CD4-positive, alpha-beta T cell treated with Interferon alpha-2 for 1 hour (primary cell): ENCODE results near the gene GPR161.

Source experiments
- DNase-seq, 2 donors: peaks; one replicate each; pipeline ENCODE4 v3.0.0-alpha.2; 2020 to 2022

The GPR161 gene

DNA sequence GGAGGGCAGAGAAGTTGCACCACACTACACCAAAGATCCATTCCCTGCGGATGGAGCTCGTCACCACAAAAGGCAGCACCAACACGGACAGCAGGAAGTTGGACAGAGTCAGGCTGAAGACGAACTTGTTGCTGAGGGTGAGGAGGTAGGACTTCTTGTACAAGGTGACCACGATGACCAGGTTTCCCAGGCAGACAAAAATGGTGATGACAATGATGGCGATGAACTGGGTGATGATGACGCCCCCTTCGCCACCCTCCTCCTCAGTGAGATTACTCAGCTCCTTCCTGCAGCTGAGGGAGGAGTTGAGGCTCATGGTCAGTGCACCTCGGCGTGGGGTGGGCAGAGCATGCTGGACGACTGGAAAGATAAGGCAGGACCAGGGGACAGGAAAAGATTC is 32.2 kb downstream of the GPR161 start:
- DNase-seq: no peak

DNA sequence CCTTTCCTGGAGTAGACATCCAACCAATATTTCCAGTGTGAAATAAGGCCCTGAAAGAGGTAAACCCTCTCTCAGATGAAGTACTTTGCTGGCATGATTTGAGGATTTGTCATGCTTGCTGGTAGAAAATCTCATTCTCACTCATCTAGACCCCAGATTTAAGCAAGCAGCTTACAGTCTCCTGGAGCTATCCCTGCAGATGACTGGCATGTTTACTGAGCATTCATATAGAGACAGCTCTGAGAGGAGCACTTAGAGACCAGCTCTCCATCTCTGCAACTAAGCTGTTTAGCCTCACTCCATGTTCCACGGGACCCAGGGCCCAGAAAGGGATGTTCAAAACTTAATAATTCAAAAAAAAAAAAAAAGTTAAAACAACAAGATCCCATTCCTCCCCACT is 34.2 kb downstream of the GPR161 start:
- DNase-seq: no peak

GRCh38 chr1:168101336-168101735 is 35.4 kb downstream of the GPR161 start:
- no peak for DNase-seq

DNA sequence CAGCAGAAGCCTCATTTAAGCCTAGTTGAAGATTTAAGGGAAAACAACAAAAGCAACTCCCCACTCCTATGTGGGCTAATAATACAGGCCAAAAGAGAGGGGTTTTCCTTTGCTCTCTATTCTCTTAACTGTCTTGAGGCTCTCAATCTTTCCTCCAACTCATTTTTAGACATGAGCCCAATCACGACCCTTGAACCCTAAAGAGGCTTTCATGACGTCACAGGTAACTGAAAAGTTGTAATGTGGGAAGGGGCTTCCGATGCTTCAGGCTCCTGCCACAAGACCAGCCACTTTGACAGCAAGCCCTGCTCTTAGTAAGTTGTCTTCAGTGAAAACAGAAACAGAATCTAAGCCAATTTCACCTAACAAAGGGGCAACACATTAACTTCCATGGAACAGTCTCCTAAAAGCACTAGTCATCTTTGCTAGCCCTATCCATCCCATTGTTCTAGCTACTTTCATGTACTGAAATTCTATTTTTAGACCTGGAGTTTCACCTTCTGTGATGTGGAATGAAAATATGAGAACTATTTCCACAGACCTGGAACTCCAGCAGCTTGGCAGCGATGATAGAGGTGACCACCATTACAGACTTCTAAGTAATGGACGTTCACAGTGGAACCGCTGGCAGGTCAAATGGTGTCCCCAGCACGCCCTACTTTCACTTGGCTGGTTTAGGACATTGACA is 36.3 kb downstream of the GPR161 start:
- no peak for DNase-seq

DNA sequence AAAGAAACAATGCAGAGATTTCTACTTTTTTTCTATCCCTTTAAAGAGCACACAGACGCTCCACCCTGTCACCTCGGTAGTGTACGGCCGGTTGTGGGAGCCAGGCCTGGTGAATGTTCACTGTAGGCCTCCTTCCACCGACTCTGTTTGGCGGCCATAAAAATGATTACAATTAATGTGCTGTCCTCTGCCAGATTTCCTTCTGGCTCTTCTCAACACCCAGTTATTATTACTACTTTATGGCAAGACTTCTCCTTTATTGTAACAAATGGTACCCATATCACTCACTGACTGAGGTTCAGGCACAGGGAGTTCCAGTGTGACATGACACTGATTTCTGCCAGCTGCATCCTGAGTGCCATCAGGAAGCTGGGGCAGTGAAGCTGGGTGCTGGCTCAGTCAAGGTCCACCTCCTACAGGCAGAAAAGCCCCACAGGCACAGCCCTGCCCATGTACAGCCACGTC is 37.4 kb downstream of the GPR161 start:
- no peak for DNase-seq

DNA sequence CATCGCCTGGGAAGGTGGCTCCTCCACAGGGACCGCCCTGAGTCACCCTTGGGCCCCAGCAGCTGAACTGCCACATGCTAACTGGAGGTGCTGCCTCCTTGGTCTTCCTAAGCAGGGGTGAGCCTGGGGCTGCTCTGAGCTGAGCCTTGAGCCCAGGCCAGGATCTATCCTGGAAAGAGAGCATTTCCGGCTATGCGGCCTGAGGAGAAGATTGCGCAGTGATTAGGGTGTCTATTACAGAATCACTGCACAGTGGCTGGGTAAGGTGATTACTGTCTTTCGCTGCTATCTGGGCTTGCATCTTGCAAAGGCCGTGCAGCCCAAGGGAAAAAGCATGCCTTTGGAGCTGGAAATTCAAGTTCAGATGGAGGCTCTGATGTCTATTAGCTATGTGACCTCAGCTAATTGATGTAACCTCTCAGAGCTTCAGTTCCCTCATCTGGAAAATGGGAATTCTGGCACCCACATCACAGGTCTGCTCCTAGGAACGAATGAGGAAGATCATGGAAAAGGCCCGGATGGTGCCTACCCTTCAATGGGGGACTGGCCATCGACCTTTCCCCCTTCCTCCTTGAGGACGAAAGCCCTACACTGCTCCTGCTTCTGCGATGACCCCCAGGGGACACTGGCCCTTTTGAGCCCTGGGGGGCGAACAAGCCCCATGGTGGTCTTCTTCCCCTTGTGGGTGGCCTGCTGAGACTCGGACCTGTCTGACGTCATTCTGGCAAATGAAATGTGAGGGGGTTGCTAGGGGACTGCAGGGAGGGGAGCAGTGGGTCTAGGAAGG is 38.0 kb downstream of the GPR161 start:
- no peak for DNase-seq

DNA sequence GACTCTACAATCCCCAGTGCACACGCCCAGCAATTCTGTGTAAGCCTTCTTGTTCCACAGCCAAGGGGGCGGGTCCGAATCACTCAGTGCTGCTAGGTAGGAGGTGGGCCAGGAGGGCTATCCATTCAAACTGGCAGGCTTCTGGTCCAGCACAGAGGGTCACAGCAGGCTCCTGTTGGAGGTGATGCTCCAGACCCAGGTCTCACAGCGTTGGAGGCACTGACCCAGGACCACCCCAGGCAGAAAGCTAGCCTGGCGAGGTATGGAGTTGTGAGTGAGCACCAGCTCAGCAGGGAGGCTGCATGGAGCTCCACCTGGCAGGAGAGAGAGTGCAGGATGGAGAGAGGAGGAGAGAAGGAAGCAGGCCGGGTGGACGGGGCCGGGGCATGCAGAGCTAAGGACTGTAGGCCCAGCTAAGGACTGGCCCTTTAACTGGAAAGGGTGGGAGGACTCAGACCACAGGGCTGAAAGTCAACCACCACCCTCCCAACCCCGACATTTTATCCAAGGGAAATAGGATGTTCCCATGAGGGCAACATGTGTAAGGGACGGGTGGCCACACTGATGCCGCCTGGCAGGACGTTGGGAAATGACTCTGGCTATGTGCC is 38.7 kb downstream of the GPR161 start:
- no peak for DNase-seq

GRCh38 chr1:168096296-168097165 is 40.2 kb downstream of the GPR161 start:
- no peak for DNase-seq

DNA sequence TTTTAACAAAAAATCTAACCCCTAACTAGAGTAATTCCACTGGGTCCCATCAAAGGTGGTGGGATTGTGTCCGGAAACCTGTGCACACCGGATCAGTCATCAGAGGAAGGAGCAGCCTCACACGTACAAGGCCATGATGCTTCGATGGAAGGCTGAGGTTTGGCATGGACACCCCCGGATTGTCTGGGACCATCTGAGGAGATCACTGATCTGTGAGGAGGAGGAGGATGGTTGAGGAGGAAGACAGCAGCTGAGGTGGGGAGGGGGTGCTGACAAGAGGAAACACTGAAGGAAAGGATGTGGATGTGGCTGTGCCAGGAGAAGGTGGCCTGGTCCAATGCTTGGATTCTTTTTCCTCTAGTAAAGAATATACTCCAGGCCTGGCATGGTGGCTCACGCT is 41.3 kb downstream of the GPR161 start:
- DNase-seq: no peak

- DNase-seq: no peak
These were observed 43.1 kb downstream of the GPR161 start for GRCh38 chr1:168093616-168094015.

- DNase-seq: no peak
These were observed 44.0 kb downstream of the GPR161 start for GRCh38 chr1:168092566-168093355.

DNA sequence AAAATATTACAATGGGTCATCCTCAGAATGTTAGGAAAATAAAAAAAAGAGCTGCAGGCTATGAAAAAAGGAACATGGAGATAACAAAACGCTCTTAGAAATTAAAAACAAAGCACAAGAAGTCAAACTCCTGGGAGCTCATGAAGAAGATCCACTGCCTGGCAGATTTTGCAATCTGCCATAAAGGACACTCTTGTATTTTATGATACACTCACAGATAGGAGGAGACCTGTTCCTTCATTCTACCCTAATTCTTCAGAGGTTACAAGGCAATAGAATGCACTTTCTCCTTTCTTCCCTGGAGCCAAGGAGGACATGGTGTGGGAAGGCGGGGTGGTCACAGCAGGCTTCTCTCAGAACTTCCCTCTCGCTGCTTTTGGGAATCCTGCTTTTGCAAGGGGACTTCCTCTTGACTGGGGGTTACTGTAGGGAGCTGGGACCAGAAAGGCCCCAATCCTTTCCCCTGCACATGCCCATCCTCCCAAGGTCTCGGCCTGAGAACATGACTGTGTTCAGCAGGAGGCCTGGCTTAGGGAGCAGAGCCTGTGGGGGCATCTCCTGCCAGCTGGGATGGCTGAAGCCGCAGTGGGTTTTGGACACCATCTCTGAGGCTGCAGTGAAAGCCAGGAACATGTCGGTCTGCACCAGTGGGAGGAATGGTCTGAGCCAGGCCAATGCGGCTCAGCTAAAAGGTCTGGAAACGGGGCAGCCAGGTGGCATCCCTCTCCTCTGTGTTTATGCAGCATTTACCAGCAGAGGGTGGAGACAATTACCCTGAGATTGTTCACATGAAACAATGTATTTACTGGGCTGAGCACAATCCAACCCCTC is 44.8 kb downstream of the GPR161 start:
- DNase-seq: no peak

- DNase-seq: no peak
These were observed 45.7 kb downstream of the GPR161 start for GRCh38 chr1:168091063-168091462.

DNA sequence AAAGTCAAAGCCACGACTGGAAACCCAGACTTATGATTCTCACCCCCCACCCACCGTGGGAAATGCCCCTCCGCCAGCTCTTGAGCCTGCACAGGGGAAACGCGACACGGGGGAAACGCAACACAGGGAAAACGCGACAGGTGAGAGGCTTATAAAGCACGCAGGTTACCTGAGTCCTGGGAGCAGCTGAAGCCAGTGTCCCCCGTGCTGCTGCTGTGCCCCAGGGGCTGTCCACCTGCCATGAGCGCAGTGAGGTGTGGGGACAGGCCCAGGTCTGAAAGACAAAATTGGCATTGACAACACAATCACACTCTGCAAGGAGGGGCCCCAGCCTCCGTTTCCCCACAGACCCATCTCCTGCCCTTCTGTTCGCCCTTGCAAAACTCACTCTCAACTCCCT is 46.3 kb downstream of the GPR161 start:
- no peak for DNase-seq

GRCh38 chr1:168089979-168090337 is 46.8 kb downstream of the GPR161 start:
- DNase-seq: no peak

DNA sequence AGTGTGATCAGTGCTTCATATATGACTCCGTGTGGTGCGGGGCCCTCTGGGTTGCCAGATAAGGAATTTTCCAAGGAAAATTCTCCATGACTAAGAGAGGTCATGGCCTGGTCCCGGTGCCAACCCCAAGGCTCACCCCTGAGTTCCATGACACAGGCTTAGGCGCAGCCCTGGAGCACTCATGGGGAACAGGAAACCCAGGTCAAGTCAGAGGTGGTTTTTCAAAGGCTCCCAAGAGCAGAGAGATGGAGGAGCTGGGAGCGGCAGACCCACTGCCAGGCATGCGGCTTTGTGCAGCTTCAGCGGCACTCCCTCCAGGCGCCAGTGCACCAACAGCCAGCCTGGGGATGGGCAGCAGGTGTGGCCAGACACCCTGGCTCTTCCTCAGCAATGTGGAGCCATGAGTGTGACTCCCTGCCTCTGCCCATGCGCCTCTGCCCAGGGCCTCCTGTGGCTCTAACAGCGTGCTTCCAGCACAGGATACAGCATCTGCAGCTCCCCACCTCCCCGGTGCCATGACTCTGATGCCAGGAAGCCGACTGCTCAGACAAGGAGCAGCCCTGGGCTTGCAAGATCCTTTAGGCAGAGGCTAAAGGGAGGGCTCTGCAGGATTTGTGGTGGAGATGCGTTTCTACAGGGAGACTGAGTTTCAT is 47.3 kb downstream of the GPR161 start:
- DNase-seq: no peak

GRCh38 chr1:168088511-168089325 is 48.0 kb downstream of the GPR161 start:
- DNase-seq: no peak

DNA sequence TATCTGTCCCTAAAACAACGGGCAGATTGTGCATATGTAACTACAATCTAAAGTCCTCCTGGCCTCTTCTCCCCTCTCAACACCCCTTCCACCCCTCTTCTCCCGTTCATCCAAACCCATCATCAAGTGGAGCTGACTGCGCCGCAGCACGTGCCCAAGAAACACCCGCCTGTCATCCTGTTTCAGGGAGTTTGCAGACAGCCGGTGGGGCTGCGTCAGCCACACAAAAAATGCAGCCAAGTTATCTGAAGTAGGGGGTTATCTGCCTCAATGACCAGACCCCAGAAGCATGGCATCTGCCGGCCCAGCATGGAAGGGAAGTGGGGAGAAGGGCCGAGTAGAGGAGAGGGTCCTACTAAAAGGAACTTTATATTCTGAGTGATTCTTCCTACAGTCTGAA is 49.0 kb downstream of the GPR161 start:
- DNase-seq: no peak

DNA sequence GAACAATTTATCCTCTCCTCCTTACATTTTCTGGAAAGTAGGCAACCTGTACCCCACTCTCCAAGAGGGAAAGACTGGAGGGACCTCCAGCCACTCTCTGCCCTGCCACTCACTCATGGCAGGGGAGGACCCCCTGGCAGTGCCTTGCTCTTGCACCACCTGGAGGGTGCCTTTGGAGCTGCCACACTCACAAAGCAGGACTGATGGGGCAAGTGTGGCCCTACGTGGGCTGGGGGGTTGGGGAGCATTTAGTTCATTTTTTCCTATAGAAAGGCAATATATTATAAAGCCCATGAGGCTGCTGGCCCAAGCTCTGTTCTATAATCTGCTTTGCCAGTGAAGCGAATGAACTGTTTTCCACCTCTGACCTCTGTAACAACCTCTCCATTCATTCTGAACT is 50.3 kb downstream of the GPR161 start:
- no peak for DNase-seq

DNA sequence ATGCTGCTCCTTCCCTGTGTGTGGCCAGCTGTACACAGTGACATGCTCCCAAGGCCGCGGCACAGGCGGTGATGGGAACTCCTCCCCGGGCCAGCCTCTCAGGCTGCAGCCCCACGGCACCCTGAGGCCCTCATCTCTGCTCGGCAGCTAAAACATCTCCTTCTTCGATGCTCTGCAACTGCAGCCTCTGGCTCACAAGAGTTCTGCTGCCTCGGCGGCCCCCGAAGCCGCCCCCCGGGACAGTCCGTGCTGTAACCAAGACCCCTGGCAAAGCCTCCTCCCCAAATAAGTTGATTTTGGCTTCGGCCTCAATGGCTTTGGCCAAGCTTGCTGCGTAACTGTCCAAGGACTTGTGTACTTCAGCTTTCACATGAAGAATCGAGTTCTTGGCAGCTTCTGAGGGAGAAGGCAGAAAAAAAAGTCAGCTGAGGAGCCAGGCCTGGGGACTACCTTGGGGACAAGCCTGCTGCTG is 51.3 kb downstream of the GPR161 start:
- no peak for DNase-seq
